ENCODE data around the gene GPRASP3. TPM values are rescaled to one million over a fixed set of nuclear protein-coding genes. Genes with fewer than 3 reads are reported as not detected.
A peak's percentile ranks its signal among the peaks of the same experiment; 100 is the strongest.
"Not testable (repeated sequence)": the region's sequence is repeated elsewhere in the genome, so short reads cannot be mapped to it uniquely, and the experiment has no call there.

Gene GPRASP3, protein sequence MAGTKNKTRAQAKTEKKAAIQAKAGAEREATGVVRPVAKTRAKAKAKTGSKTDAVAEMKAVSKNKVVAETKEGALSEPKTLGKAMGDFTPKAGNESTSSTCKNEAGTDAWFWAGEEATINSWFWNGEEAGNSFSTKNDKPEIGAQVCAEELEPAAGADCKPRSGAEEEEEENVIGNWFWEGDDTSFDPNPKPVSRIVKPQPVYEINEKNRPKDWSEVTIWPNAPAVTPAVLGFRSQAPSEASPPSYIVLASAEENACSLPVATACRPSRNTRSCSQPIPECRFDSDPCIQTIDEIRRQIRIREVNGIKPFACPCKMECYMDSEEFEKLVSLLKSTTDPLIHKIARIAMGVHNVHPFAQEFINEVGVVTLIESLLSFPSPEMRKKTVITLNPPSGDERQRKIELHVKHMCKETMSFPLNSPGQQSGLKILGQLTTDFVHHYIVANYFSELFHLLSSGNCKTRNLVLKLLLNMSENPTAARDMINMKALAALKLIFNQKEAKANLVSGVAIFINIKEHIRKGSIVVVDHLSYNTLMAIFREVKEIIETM
- 2.6 and 4.4 TPM in 2 replicates for total RNA-seq

DNA sequence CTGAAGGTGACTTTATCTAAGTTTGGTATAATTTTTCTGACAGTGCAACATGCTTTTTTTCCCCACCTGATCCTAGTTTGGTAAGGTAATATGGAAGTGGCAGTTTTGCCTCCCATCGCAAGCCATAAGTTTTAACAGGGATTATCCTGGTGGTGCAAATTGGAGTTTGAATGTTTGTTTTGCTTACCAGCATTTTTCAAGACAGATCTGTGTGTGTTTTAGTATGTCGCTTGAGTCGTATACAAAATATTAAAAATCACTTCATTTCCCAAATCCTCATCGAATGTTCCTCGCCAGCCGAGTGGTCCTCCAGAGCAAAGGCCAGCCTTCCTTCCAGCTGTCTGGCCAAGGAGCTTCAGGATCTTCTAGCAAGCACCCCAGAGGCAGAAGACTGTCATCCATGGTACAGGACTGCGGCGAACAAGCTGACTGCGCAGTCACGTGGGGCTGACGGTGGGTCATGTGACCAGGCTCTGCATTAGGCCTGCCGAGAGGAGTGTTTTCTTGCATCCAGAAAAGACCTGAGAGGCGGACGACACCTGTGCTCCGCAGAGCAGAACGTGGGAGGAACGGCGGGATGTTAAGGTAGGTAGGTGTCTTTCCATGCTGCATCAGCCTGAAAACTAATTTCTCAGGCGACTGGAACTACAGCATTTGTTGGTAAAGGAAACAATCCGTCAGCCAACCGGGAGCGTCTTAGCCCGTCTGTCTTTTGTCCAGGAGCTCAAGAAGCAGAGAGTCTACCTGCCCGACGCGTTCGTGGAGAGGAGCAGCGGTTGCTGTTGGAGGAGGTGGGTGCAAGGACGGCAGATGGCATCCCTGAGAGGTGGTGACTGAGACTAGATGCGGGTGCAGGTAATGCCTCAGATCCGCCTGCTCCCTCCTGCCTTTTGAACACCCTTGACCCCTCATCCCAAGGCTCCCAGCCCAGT lies at the start of gene GPRASP3:
Gene GPRASP3, plus strand, starts transcription at position 507 of the 932 bp plus-strand sequence. CDS start 28,253 bp downstream, outside the sequence.
- DNase-seq (ENCODE audit: low read depth in 2 of 2) = peak; percentile 80 to 83

GRCh38 chrX:102672856-102673255 lies 47.7 kb upstream of the GPRASP3 start:
- DNase-seq (ENCODE audit: low read depth in 2 of 2) = no peak

DNA sequence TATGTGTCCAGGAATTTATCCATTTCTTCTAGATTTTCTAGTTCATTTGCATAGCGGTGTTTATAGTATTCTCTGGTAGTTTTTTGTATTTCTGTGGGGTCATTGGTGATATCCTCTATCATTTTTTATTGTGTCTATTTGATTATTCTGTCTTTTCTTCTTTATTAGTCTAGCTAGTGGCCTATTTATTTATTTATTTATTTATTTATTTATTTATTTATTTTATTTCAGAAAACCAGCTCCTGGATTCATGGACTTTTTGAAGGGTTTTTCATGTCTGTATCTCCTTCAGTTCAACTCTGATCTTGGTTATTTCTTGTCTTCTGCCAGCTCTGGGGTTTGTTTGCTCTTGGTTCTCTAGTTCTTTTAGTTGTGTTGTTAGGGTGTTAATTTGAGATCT lies 43.1 kb upstream of the GPRASP3 start:
- DNase-seq (ENCODE audit: low read depth in 2 of 2) = not testable (repeated sequence)

GRCh38 chrX:102684772-102685520 lies 35.6 kb upstream of the GPRASP3 start:
- DNase-seq (ENCODE audit: low read depth in 2 of 2) = no peak

GRCh38 chrX:102694749-102695148 lies 25.8 kb upstream of the GPRASP3 start:
- no peak for DNase-seq (ENCODE audit: low read depth in 2 of 2)

DNA sequence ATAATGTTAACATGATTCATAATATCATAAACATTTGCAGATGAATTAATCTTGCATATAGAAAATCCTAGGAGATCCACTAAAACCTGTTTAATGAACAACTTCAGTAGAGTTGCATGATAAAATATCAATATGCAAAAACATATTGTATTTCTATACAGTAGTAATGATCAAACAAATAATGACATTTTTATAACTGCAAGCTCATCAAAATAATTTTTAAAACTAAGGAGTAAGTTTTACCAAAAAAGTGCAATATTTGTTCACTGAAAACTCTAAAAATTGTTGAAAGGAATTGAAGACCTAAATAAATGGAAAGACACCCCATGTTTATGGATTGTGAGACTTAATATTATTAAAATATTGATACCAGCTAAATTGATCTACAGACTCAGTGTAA lies 24.2 kb upstream of the GPRASP3 start:
- DNase-seq (ENCODE audit: low read depth in 2 of 2) = no peak

DNA sequence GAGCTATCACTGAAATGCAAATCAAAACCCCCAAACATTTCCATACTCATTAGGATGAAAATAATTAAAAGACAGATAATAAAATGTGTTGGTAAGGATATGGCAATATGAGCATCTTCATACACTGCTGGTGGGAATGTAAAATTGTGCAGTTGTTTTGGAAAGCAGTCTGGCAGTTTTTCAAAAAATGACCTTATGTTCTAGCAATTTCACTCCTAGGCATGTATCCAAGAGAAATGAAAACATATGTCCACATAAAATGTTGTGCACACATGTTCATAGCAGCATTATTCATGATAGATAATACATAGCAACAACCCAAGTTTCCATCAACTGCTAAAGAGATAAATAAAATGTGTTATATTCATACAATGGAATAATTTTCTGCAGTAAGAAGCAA lies 23.0 kb upstream of the GPRASP3 start:
- peak; percentile 4 to 29 for DNase-seq (ENCODE audit: low read depth in 2 of 2)

DNA sequence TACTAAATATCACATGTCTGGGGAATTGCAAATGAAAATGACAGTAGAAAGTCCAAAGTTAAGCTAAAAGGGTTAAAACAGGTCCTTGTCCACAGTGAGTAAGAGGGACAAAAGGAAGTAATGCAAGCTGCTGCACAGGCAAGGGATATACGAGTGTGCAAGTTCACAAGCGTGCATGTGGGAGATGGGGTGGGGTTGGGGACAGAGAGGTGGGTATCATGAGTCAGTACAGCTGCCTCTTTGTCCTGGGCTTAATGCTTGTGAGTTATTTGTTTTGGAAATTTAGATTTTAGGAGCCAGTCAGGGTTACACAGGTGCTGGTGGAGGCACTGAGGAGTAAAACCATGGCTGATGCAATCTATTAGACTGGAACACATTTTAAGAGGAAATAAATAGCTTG lies 11.6 kb upstream of the GPRASP3 start:
- DNase-seq (ENCODE audit: low read depth in 2 of 2) = no peak

DNA sequence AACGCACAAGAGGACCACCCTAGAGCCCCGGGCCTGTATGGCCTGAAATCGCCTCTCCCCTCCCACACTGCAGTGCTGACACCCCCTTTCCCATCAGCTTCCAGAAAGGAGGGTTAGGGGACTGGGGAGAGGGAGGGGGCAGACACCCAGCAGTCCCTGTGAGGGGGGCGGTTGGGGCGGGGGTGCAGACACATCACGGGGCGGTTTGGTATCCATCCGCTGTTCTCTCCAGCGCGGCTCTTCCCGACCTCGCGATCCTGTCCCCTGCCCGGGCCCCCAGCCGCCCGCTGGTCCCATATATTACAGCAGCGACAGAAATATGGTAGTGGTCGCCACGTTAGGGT lies 8.7 kb upstream of the GPRASP3 start:
- DNase-seq (ENCODE audit: low read depth in 2 of 2) = peak in 1 of 2 donors; percentile 11

- peak; percentile 8 to 16 for DNase-seq (ENCODE audit: low read depth in 2 of 2)
Observed at GRCh38 chrX:102712216-102712966, 8.2 kb upstream of the GPRASP3 start, which contains the start of gene GPRASP2. Gene GPRASP2, plus strand, starts transcription at chrX:102712448. Its CDS starts 2,422 bp downstream, at chrX:102714870.

DNA sequence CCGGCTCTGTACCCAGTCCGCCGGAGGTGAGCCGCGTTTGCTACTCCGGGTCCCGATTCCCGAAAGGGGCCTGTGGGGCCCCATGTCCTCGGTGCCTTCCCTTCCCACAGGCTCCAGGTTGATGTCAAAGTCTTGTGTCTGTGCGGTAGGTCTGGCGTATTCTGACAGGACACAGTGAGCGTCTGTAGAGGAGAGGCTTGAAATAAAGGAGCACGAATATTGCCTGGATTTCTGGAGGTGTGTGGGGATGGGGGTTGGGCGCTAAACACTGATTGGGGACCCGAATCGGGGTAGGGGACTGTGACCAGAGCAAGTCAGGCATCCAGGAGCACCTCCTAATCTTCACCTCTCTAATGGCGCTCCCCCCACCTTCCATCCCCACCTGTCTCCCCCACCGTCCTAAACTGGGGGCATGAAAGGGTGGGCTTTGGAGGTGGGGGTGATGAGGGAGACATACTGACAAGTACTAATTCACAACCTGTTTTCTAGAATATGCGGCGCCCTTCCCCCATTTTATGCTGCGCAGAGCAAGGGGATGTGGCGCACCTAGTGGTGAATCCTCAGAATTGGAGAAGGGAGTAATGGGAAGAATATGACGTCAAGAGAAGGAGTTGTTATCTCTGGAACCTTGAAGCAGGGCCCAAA lies 7.4 kb upstream of the GPRASP3 start:
- peak; percentile 60 to 63 for DNase-seq (ENCODE audit: low read depth in 2 of 2)

GRCh38 chrX:102714994-102715393 lies 5.5 kb upstream of the GPRASP3 start:
- no peak for DNase-seq (ENCODE audit: low read depth in 2 of 2)

DNA sequence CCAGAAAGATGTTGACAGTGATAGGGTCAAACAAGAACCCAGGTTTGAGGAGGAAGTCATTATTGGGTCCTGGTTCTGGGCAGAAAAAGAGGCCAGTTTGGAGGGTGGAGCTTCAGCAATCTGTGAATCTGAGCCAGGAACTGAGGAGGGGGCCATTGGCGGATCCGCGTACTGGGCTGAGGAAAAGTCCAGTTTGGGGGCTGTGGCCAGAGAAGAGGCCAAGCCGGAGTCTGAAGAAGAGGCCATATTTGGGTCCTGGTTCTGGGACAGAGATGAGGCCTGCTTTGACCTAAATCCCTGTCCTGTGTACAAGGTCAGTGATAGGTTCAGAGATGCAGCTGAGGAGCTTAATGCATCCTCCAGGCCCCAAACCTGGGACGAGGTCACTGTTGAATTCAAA lies 4.6 kb upstream of the GPRASP3 start:
- DNase-seq (ENCODE audit: low read depth in 2 of 2) = no peak

GRCh38 chrX:102721169-102721506 lies 595 bp downstream of the GPRASP3 start:
- DNase-seq (ENCODE audit: low read depth in 2 of 2) = not testable (repeated sequence)

- DNase-seq (ENCODE audit: low read depth in 2 of 2) = no peak
Observed at GRCh38 chrX:102723456-102723855, 2.9 kb downstream of the GPRASP3 start.

DNA sequence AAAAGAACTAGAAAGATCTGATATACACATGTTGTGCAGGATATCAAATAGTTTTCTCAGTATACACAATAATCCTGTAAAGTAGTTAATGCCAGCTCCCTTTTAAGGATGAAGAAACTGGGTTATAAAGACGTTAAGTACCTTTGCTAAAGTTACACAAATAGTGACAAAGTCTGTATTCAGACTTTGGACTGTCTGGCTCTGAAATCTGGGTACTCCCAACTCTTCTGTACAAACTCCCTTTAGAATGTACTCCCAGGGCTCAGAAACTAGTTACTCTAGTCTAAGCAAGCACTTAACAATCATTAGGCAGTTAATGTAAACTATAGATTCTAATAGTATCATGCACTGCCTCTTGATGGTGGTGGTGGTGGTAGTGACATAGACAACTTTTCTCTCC lies 7.2 kb downstream of the GPRASP3 start:
- no peak for DNase-seq (ENCODE audit: low read depth in 2 of 2)

GRCh38 chrX:102728646-102729045 lies 8.1 kb downstream of the GPRASP3 start:
- no peak for DNase-seq (ENCODE audit: low read depth in 2 of 2)

DNA sequence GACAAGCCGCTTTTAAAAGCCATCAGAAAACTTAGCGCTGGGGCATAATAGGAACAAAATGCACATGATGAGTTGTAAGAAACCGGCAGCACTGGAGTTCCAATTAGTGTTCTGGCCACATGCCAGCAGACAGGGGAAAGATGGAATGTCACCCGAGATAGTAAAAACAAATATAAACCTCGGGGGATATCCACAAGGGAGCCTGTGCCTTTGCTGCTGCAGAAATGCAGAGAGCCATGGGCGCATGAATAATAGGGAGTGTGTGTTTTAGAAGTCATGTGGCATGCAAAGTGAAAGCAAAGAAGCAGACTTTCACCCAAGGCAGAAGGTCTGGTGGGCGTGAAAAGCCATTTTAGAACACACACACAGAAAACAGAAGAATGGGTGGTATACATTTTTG lies 19.1 kb downstream of the GPRASP3 start:
- peak in 1 of 2 donors; percentile 8 for DNase-seq (ENCODE audit: low read depth in 2 of 2)

DNA sequence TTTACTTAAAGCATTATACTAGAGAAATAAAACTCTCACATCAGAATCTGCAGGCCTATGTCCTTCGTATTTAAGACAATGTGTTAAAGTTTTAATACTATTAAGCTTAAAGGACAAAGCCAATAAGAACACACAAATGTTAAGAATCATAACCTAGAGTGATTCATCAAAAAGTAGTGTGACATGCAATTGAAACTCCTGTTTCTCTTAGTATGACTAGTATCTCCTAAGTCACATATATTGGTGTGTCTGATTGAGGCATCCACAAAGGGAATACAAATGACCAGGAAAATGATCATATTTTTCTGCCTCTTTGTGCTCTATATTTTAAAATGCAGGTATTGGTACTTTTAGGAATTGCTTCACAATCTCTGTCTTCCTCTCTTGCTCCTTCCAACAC lies 23.8 kb downstream of the GPRASP3 start:
- DNase-seq (ENCODE audit: low read depth in 2 of 2) = no peak

DNA sequence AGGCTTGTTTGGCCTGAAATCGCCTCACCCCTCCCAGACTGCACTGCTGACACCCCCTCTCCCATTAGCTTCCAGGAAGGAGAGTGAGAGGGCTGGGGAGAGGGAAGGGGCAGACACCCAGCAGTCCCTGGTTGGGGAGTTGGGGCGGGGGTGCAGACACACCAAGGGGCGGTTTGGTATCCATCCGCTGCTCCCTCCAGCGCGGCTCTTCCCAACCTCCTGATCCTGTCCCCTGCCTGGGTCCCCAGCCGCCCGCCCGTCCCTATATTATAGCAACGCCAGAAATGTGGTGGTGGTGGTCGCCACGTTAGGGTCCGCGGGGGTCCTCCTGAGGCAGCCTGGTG lies 24.9 kb downstream of the GPRASP3 start:
- DNase-seq (ENCODE audit: low read depth in 2 of 2) = no peak

Data from lung microvascular endothelial cell (primary cell).